IMR-90 (cell line): ENCODE data around the gene VPS39. TPM values are rescaled to one million over a fixed set of nuclear protein-coding genes. Genes with fewer than 3 reads are reported as not detected.
A peak's percentile ranks its signal among the peaks of the same experiment; 100 is the strongest.

Experiments used
- ATAC-seq: fragments of 200-7000 bp; cut with Tn5 transposase; 2 replicates; pipeline ENCODE4 v1.9.1; 2020; ENCODE audit warnings: low read depth, mild to moderate bottlenecking, moderate library complexity
- Bru-seq: library from RNA; stranded (reverse); fragments of 400-500 nt; gene quantifications from one replicate; lab custom pipeline; 2021; lab: Mats Ljungman, UMichigan
- BruChase-seq, 2 experiments: library from RNA; stranded (reverse); fragments of 400-500 nt; gene quantifications; one replicate each; lab custom pipeline; 2021; lab: Mats Ljungman, UMichigan
- BruUV-seq: library from RNA; stranded (reverse); fragments of 400-500 nt; replicated peaks from 2 replicates; lab custom pipeline; 2021; lab: Mats Ljungman, UMichigan
- CTCF ChIA-PET: fragments of 300-600 bp; formaldehyde crosslinking; extraction: SDS; loops from one replicate; lab custom pipeline; 2021; ENCODE audit warnings: antibody characterized with exemption; lab: Yijun Ruan, JAX
- POLR2A ChIA-PET: fragments of 300-600 bp; sonication (Branson Sonifier 250); formaldehyde crosslinking; loops from one replicate; lab custom pipeline; 2022; ENCODE audit warnings: antibody characterized with exemption; ENCODE audit not compliant: unreplicated experiment; lab: Charles Lee
- DNase-seq: peaks from one replicate; pipeline ENCODE4 v3.0.0; 2013
- H2AFZ ChIP-seq: replicated peaks from 2 replicates; pipeline ENCODE3; 2013; ENCODE audit warnings: low read length, mild to moderate bottlenecking; ENCODE audit not compliant: poor library complexity
- H2AK5ac ChIP-seq: 2 replicates; pipeline ENCODE4 v1.6.1; 2013; ENCODE audit warnings: low read depth, low read length, inconsistent platforms
- H2AK9ac ChIP-seq: replicated peaks from 2 replicates; pipeline ENCODE3; 2013; ENCODE audit warnings: mild to moderate bottlenecking, low read depth, low read length, moderate library complexity; ENCODE audit not compliant: poor library complexity
- H2BK120ac ChIP-seq: 2 replicates; pipeline ENCODE4 v1.6.1; 2013; ENCODE audit warnings: low read depth, low read length, inconsistent platforms
- H2BK15ac ChIP-seq: 3 replicates; pipeline ENCODE4 v1.6.1; 2013; ENCODE audit warnings: low read depth, low read length, inconsistent platforms
- H2BK20ac ChIP-seq: 2 replicates; pipeline ENCODE4 v1.6.1; 2013; ENCODE audit warnings: low read depth, mild to moderate bottlenecking, inconsistent platforms, low read length, moderate library complexity
- H2BK5ac ChIP-seq: 2 replicates; pipeline ENCODE4 v1.6.1; 2013; ENCODE audit warnings: mild to moderate bottlenecking, low read depth, low read length, inconsistent platforms; ENCODE audit not compliant: poor library complexity, severe bottlenecking
- H3K14ac ChIP-seq: replicated peaks from 2 replicates; pipeline ENCODE4 v1.6.1; 2013; ENCODE audit warnings: low read depth, low read length, inconsistent platforms
- H3K18ac ChIP-seq: 2 replicates; pipeline ENCODE4 v1.6.1; 2013; ENCODE audit warnings: low read depth, low read length, control low read depth
- H3K23ac ChIP-seq: 2 replicates; pipeline ENCODE4 v1.6.1; 2013; ENCODE audit warnings: low read depth, low read length, inconsistent platforms
- H3K27ac ChIP-seq: 2 replicates; pipeline ENCODE4 v1.5.1; 2013; ENCODE audit warnings: mild to moderate bottlenecking, control low read depth, low read length; ENCODE audit not compliant: insufficient read depth
- H3K27me3 ChIP-seq: 2 replicates; pipeline ENCODE4 v1.6.1; 2013; ENCODE audit warnings: low read length; ENCODE audit not compliant: control insufficient read depth, insufficient read depth
- H3K36me3 ChIP-seq: 2 replicates; pipeline ENCODE4 v1.6.1; 2013; ENCODE audit warnings: low read length, mixed read lengths; ENCODE audit not compliant: control insufficient read depth, insufficient read depth
- H3K4ac ChIP-seq: 2 replicates; pipeline ENCODE4 v1.6.1; 2013; ENCODE audit warnings: low read depth, low read length, inconsistent platforms
- H3K4me1 ChIP-seq: 2 replicates; pipeline ENCODE4 v1.6.1; 2013; ENCODE audit warnings: low read length, mixed read lengths; ENCODE audit not compliant: control insufficient read depth, insufficient read depth
- H3K4me2 ChIP-seq: 2 replicates; pipeline ENCODE4 v1.6.1; 2013; ENCODE audit warnings: low read depth, mild to moderate bottlenecking, control low read depth, low read length, moderate library complexity
- H3K4me3 ChIP-seq: 2 replicates; pipeline ENCODE4 v1.5.1; 2013; ENCODE audit warnings: low read depth, mild to moderate bottlenecking, control low read depth, low read length, moderate library complexity; ENCODE audit not compliant: insufficient read depth
- H3K56ac ChIP-seq: 2 replicates; pipeline ENCODE4 v1.6.1; 2013; ENCODE audit warnings: low read length, inconsistent platforms; ENCODE audit not compliant: insufficient read depth; ENCODE audit errors: extremely low read depth
- H3K79me1 ChIP-seq, 2 experiments: 2 replicates each; pipeline ENCODE4 v1.6.1; 2013; ENCODE audit warnings: low read length in 2 of 2, inconsistent platforms in 1 of 2, low read depth in 1 of 2
- H3K9ac ChIP-seq: 2 replicates; pipeline ENCODE4 v1.6.1; 2013; ENCODE audit warnings: low read depth, low read length, control low read depth
- H3K9me1 ChIP-seq: 2 replicates; pipeline ENCODE4 v1.6.1; 2013; ENCODE audit warnings: low read length, inconsistent platforms; ENCODE audit not compliant: insufficient read depth
- H3K9me3 ChIP-seq: 2 replicates; pipeline ENCODE4 v1.6.1; 2013; ENCODE audit warnings: low read length; ENCODE audit not compliant: control insufficient read depth, insufficient read depth
- H4K20me1 ChIP-seq: 2 replicates; pipeline ENCODE4 v1.6.1; 2013; ENCODE audit warnings: low read length, inconsistent platforms; ENCODE audit not compliant: insufficient read depth
- H4K5ac ChIP-seq: 2 replicates; pipeline ENCODE4 v1.6.1; 2013; ENCODE audit warnings: mild to moderate bottlenecking, low read depth, low read length, control low read depth
- H4K8ac ChIP-seq, 2 experiments: 2 replicates each; pipeline ENCODE4 v1.6.1; 2013; ENCODE audit warnings: low read depth in 2 of 2, low read length in 2 of 2, control low read depth in 1 of 2, inconsistent platforms in 1 of 2
- H4K91ac ChIP-seq: 2 replicates; pipeline ENCODE4 v1.6.1; 2013; ENCODE audit warnings: low read depth, low read length, inconsistent platforms; ENCODE audit not compliant: insufficient read depth
- BHLHE40 ChIP-seq: fragments of 150-350 bp; IDR thresholded peaks from 2 replicates; pipeline ENCODE4 v1.6.1; 2016; ENCODE audit warnings: mild to moderate bottlenecking, low read depth, low read length
- FOS ChIP-seq: fragments of 150-350 bp; IDR thresholded peaks from 2 replicates; pipeline ENCODE4 v1.6.1; 2016; ENCODE audit warnings: low read depth, low read length
- MAZ ChIP-seq: IDR thresholded peaks from 2 replicates; pipeline ENCODE4 v1.6.1; 2012; ENCODE audit warnings: low read depth, mild to moderate bottlenecking, low read length, improper control_type of control experiment, moderate library complexity, borderline replicate concordance
- MXI1 ChIP-seq: IDR thresholded peaks from 2 replicates; pipeline ENCODE4 v1.6.1; 2012; ENCODE audit warnings: low read depth, mild to moderate bottlenecking, low read length, moderate library complexity, borderline replicate concordance
- POLR2A ChIP-seq: IDR thresholded peaks from 2 replicates; pipeline ENCODE4 v1.6.1; 2012; ENCODE audit warnings: mild to moderate bottlenecking, low read depth, low read length
- RCOR1 ChIP-seq: IDR thresholded peaks from 2 replicates; pipeline ENCODE4 v1.6.1; 2012; ENCODE audit warnings: mild to moderate bottlenecking, low read length, improper control_type of control experiment; ENCODE audit not compliant: insufficient replicate concordance
- SMC3 ChIP-seq: fragments of 150-350 bp; IDR thresholded peaks from 2 replicates; pipeline ENCODE4 v1.6.1; 2016; ENCODE audit warnings: low read depth, mild to moderate bottlenecking, antibody characterized with exemption, low read length, moderate library complexity
- USF2 ChIP-seq: fragments of 150-350 bp; IDR thresholded peaks from 2 replicates; pipeline ENCODE4 v1.6.1; 2017; ENCODE audit warnings: mild to moderate bottlenecking, antibody characterized with exemption, low read length, low read depth
- WGBS, 2 experiments: methylation state at CpG; one replicate each; pipeline versions ENCODE4 v1.1.5 to v1.1.7; 2013; ENCODE audit warnings: missing lambda C conversion rate in 2 of 2; ENCODE audit not compliant: insufficient read length in 1 of 2; ENCODE audit errors: extremely low coverage in 2 of 2; 5-methylcytosine and 5-hydroxymethylcytosine counted together
- dilution Hi-C: fragments of 300-500 bp; cut with HindIII; formaldehyde crosslinking; loops from one replicate; pipeline ENCODE4 v1.14.3; 2018; ENCODE audit warnings: low sequenced_read_pairs; ENCODE audit not compliant: unreplicated experiment
- in situ Hi-C: fragments of 300-500 bp; cut with MboI; formaldehyde crosslinking; loops from 3 replicates; pipeline ENCODE4 v1.14.3; 2019; ENCODE audit warnings: low sequenced_read_pairs, inconsistent platforms, mixed read lengths
- intact Hi-C: fragments of 100-400 bp; cut with micrococcal nuclease; formaldehyde crosslinking; loops from 2 replicates; pipeline ENCODE4 v1.10.0; 2022
- long read RNA-seq: library from polyadenylated mRNA; unstranded; transcript quantifications from one replicate; pipeline ENCODE4 v2.0.0, GENCODE V29; 2021; ENCODE audit not compliant: unreplicated experiment
- polyA plus RNA-seq, 3 experiments: library from polyadenylated mRNA; depleted of rRNA; stranded (reverse); fragments of >200 nt; gene quantifications; 2 replicates each; pipeline ENCODE4 v1.2.3, GENCODE V29; 2012; ENCODE audit warnings: low replicate concordance in 1 of 3
- total RNA-seq: library from RNA; depleted of rRNA; stranded (reverse); fragments of >200 nt; gene quantifications from 2 replicates; pipeline ENCODE4 v1.2.3, GENCODE V29; 2012; rRNA removed

VPS39 gene, protein sequence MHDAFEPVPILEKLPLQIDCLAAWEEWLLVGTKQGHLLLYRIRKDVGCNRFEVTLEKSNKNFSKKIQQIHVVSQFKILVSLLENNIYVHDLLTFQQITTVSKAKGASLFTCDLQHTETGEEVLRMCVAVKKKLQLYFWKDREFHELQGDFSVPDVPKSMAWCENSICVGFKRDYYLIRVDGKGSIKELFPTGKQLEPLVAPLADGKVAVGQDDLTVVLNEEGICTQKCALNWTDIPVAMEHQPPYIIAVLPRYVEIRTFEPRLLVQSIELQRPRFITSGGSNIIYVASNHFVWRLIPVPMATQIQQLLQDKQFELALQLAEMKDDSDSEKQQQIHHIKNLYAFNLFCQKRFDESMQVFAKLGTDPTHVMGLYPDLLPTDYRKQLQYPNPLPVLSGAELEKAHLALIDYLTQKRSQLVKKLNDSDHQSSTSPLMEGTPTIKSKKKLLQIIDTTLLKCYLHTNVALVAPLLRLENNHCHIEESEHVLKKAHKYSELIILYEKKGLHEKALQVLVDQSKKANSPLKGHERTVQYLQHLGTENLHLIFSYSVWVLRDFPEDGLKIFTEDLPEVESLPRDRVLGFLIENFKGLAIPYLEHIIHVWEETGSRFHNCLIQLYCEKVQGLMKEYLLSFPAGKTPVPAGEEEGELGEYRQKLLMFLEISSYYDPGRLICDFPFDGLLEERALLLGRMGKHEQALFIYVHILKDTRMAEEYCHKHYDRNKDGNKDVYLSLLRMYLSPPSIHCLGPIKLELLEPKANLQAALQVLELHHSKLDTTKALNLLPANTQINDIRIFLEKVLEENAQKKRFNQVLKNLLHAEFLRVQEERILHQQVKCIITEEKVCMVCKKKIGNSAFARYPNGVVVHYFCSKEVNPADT
- total RNA-seq (52.2 and 56.9 TPM in 2 replicates), polyA plus RNA-seq (2012; rRNA removed) (45.8 and 49.7 TPM in 2 replicates), Bru-seq, nascent RNA (percentile 80 among the genes with signal in this experiment), BruChase-seq, experiment 1, labeled RNA remaining after a 6-hour chase (percentile 88 among the genes with signal in this experiment), BruChase-seq, experiment 2, labeled RNA remaining after a 2-hour chase (percentile 88 among the genes with signal in this experiment)
- 34.5 and 44.2 TPM in 2 replicates for polyA plus RNA-seq (2012; cell fraction: cytosol; rRNA removed)
- 167 and 192 TPM in 2 replicates for polyA plus RNA-seq (2012; cell fraction: nucleus; rRNA removed; ENCODE audit: low replicate concordance)
- long read RNA-seq, full-length matches to known transcripts, result 91 of 128 reads
- long read RNA-seq, partial matches to known transcripts, result 25 of 128 reads
- long read RNA-seq, other reads (novel, unspliced or antisense), result 12 of 128 reads

GRCh38 chr15:42207674-42208579, at the start of gene VPS39:
TSS of gene VPS39 (minus strand) at chr15:42208304. CDS start at chr15:42208153, 151 bp downstream.
- Histone ChIP-seq H2AK5ac (peak within 1 kb of the TSS; percentile 24; the same call in 1 of the 2 replicates), H3K23ac (peak within 1 kb of the TSS; percentile 57), H3K79me1 (peaks cover 28 to 45% of the 10 kb centered on the region in 2 experiments), H3K4me2 (peak within 1 kb of the TSS; percentile 95), H3K36me3 (peaks cover 10% of the 10 kb centered on the region), H4K91ac (peak within 1 kb of the TSS; percentile 73), H3K18ac (peak within 1 kb of the TSS; percentile 60), H4K8ac (peak within 1 kb of the TSS; percentile 96 to 99), H3K14ac (peak within 1 kb of the TSS; percentile 80), H3K9ac (peak within 1 kb of the TSS; percentile 97), H4K20me1 (peaks cover 4% of the 10 kb centered on the region; the same call in 1 of the 2 replicates), H3K27ac (peak within 1 kb of the TSS; percentile 93), H3K56ac (peak within 1 kb of the TSS; percentile 80), H3K4me3 (peak within 1 kb of the TSS; percentile 93), H2BK5ac (peak within 1 kb of the TSS; percentile 64), H4K5ac (peak within 1 kb of the TSS; percentile 78), H2AFZ (peak within 1 kb of the TSS; percentile 93), H2BK120ac (peak within 1 kb of the TSS; percentile 0; the same call in 1 of the 2 replicates), H3K27me3 (no peaks in the 10 kb centered on the region), H3K4me1 (peaks cover 4% of the 10 kb centered on the region; the same call in 1 of the 2 replicates), H2BK15ac (no peak within 1 kb of the TSS; the same call in 2 of the 3 replicates), H3K9me3 (no peaks in the 10 kb centered on the region), H2AK9ac (peak within 1 kb of the TSS; percentile 18), H3K4ac (peak within 1 kb of the TSS; percentile 78), H2BK20ac (no peak within 1 kb of the TSS), H3K9me1 (peaks cover 11% of the 10 kb centered on the region)
- in situ Hi-C loops (no loop called here), intact Hi-C loops (loop anchor here (5.0 kb wide), 1 partner anchor 179 kb away; no protein-coding TSS in a partner anchor), dilution Hi-C loops (no loop called here)
- CTCF ChIA-PET, result interaction anchor here (0.6 to 1.1 kb wide), 2 partner anchors 12 to 719 kb away, joined by 3 to 4 read pairs; no protein-coding TSS in a partner anchor
- POLR2A ChIA-PET, result interaction anchor here (0.6 to 0.7 kb wide), 2 partner anchors 733 to 1311 kb away, joined by 3 read pairs; no protein-coding TSS in a partner anchor
- TSS peak; percentile 16 for BruUV-seq
- TF ChIP-seq RCOR1, result no peak
- TF ChIP-seq BHLHE40, result no peak
- no peak for TF ChIP-seq USF2
- TF ChIP-seq SMC3, result no peak
- TF ChIP-seq POLR2A, result peak; percentile 83
- no peak for TF ChIP-seq MXI1
- no peak for TF ChIP-seq FOS
- TF ChIP-seq MAZ, result no peak
- 4% methylated on average over 33 of the region's 45 CpGs; no CpG with 5 or more reads in 1 of the 2 experiments for WGBS, 2 experiments
- peak; percentile 82 for DNase-seq
- peak; percentile 99 for ATAC-seq
